Endothelial cell of umbilical vein (primary cell): ENCODE measurements around the gene APOL4. TPM values are rescaled to one million over a fixed set of nuclear protein-coding genes. Genes with fewer than 3 reads are reported as not detected.

Source experiments
- BruUV-seq: library from RNA; stranded (reverse); fragments of 400-500 nt; replicated peaks from 2 replicates; lab custom pipeline; 2021; lab: Mats Ljungman, UMichigan
- CTCF ChIA-PET: fragments of 300-600, 350-600 bp; sonication (Branson Sonifier 250); formaldehyde crosslinking; loops from one replicate; lab custom pipeline; 2021; ENCODE audit warnings: antibody characterized with exemption, inconsistent platforms; lab: Charles Lee
- POLR2A ChIA-PET: fragments of 300-600, 350-600 bp; sonication (Branson Sonifier 250); formaldehyde crosslinking; loops from one replicate; lab custom pipeline; 2021; ENCODE audit warnings: antibody characterized with exemption, inconsistent platforms; lab: Charles Lee
- DNase-seq: peaks from one replicate; pipeline ENCODE4 v3.0.0-alpha.2; 2011; ENCODE audit warnings: low read depth, low spot score
- FAIRE-seq: peaks from 2 replicates; lab custom pipeline; 2011; peaks lifted over from hg19 to GRCh38; lab: Jason Lieb, UNC
- H2AFZ ChIP-seq: 2 replicates; pipeline ENCODE4 v1.6.0; 2012; ENCODE audit warnings: low read depth, low read length, control low read depth, inconsistent platforms
- H3K27ac ChIP-seq: 2 replicates; pipeline ENCODE4 v1.5.1; 2011; ENCODE audit warnings: low read depth, mild to moderate bottlenecking, control low read depth, low read length, moderate library complexity; ENCODE audit not compliant: insufficient read depth
- H3K27me3 ChIP-seq, 2 experiments: 2 replicates each; pipeline versions ENCODE4 v1.6.0 to v1.6.1; 2011; ENCODE audit warnings: low read length in 2 of 2, mixed read lengths in 1 of 2; ENCODE audit not compliant: control insufficient read depth in 2 of 2, insufficient read depth in 2 of 2
- H3K36me3 ChIP-seq, 2 experiments: 2 replicates in 1 of 2; 3 replicates in 1 of 2; pipeline ENCODE4 v1.5.1; 2011; ENCODE audit warnings: low read length in 2 of 2, mild to moderate bottlenecking in 1 of 2, moderate library complexity in 1 of 2; ENCODE audit not compliant: control insufficient read depth in 2 of 2, insufficient read depth in 2 of 2; ENCODE audit errors: extremely low read depth in 1 of 2
- H3K4me1 ChIP-seq: 3 replicates; pipeline ENCODE4 v1.5.1; 2011; ENCODE audit warnings: mild to moderate bottlenecking, low read length; ENCODE audit not compliant: control insufficient read depth, insufficient read depth; ENCODE audit errors: extremely low read depth
- H3K4me2 ChIP-seq: 2 replicates; pipeline ENCODE4 v1.6.1; 2011; ENCODE audit warnings: low read length, control low read depth, mixed read lengths; ENCODE audit not compliant: insufficient read depth
- H3K4me3 ChIP-seq, 3 experiments: fragments of 200-600 bp in 1 of 3; sonication (generic), shearing (Covaris generic) in 1 of 3; replicated peaks in 1 of 3; 2 replicates each; pipeline ENCODE4 v1.5.1; 2011 to 2016; ENCODE audit warnings: control low read depth in 3 of 3, low read length in 3 of 3, mild to moderate bottlenecking in 2 of 3, inconsistent platforms in 1 of 3, low read depth in 1 of 3, moderate library complexity in 1 of 3; ENCODE audit not compliant: insufficient read depth in 1 of 3
- H3K79me2 ChIP-seq: 2 replicates; pipeline ENCODE4 v1.6.0; 2012; ENCODE audit warnings: low read length, inconsistent platforms; ENCODE audit not compliant: control insufficient read depth, insufficient read depth
- H3K9ac ChIP-seq: replicated peaks from 2 replicates; pipeline ENCODE3; 2011; ENCODE audit warnings: low read length, control low read depth; ENCODE audit not compliant: insufficient read depth; ENCODE audit errors: extremely low read depth
- H3K9me1 ChIP-seq: replicated peaks from 3 replicates; pipeline ENCODE4 v1.6.0; 2011; ENCODE audit warnings: mild to moderate bottlenecking, low read length; ENCODE audit not compliant: control insufficient read depth, insufficient read depth; ENCODE audit errors: extremely low read depth
- H3K9me3 ChIP-seq: replicated peaks from 2 replicates; pipeline ENCODE4 v1.5.1; 2012; ENCODE audit warnings: low read length, inconsistent platforms; ENCODE audit not compliant: control insufficient read depth, insufficient read depth
- H4K20me1 ChIP-seq: replicated peaks from 2 replicates; pipeline ENCODE3; 2011; ENCODE audit warnings: mild to moderate bottlenecking, low read length; ENCODE audit not compliant: control insufficient read depth, insufficient read depth; ENCODE audit errors: extremely low read depth
- CTCF ChIP-seq, 2 donors: IDR thresholded peaks; 1 replicate in 1 of 2; 2 replicates in 1 of 2; pipeline ENCODE4 v1.5.1; 2011; ENCODE audit warnings: low read length in 2 of 2, mild to moderate bottlenecking in 2 of 2, moderate library complexity in 2 of 2, control low read depth in 1 of 2, inconsistent platforms in 1 of 2, low read depth in 1 of 2; ENCODE audit not compliant: insufficient read depth in 1 of 2; ENCODE audit errors: extremely low read depth in 1 of 2
- EZH2 ChIP-seq: IDR thresholded peaks from 2 replicates; pipeline ENCODE4 v1.6.1; 2012; ENCODE audit warnings: borderline replicate concordance, low read depth, mild to moderate bottlenecking, moderate library complexity, low read length, inconsistent platforms; ENCODE audit not compliant: severe bottlenecking
- JUN ChIP-seq: IDR thresholded peaks from 2 replicates; pipeline ENCODE4 v1.6.1; 2011; ENCODE audit warnings: borderline replicate concordance, low read depth; ENCODE audit not compliant: insufficient read length, insufficient read depth
- MAX ChIP-seq: IDR thresholded peaks from 2 replicates; pipeline ENCODE4 v1.6.1; 2011; ENCODE audit not compliant: insufficient read depth, insufficient read length
- MYC ChIP-seq: IDR thresholded peaks from one replicate; pipeline ENCODE4 v1.6.1; 2011; ENCODE audit warnings: mild to moderate bottlenecking, low read depth, low read length
- POLR2A ChIP-seq: IDR thresholded peaks from 2 replicates; pipeline ENCODE4 v1.6.1; 2012; ENCODE audit warnings: low read depth, mild to moderate bottlenecking, control low read depth, low read length
- POLR2AphosphoS5 ChIP-seq: IDR thresholded peaks from 2 replicates; pipeline ENCODE4 v1.6.1; 2012; ENCODE audit warnings: low read depth, mild to moderate bottlenecking, control low read depth, low read length, moderate library complexity; ENCODE audit not compliant: insufficient read depth
- dilution Hi-C: fragments of 300-500 bp; cut with MboI; formaldehyde crosslinking; loops from one replicate; pipeline ENCODE4 v1.15.0; 2019; ENCODE audit warnings: low sequenced_read_pairs; ENCODE audit not compliant: extremely low pct_ligation_motif_present
- intact Hi-C: fragments of 100-400 bp; cut with micrococcal nuclease; formaldehyde crosslinking; loops from one replicate; pipeline ENCODE4 v1.10.0; 2022
- polyA plus RNA-seq, 4 experiments: library from polyadenylated mRNA; depleted of rRNA in 3 of 4; stranded (reverse) in 3 of 4; unstranded in 1 of 4; fragments of >200 nt; gene quantifications; 2 replicates each; pipeline versions ENCODE4 v1.2.1 to v1.2.3, GENCODE V29; 2011 to 2012; ENCODE audit warnings: missing spikeins in 1 of 4
- total RNA-seq: library from RNA; stranded (reverse); gene quantifications from 2 replicates; pipeline ENCODE4 v1.2.3, GENCODE V29; 2021

Gene APOL4
- total and polyA plus RNA-seq, 2 donors (not counting 3 experiments of a cell fraction or from before 2014, with no cell fraction given), result 0.33 to 0.97 TPM

- Histone ChIP-seq H3K4me2 (no peak overlapping the region), H3K36me3 (no peaks in the 10 kb centered on the region), H4K20me1 (no peaks in the 10 kb centered on the region), H2AFZ (no peak overlapping the region), H3K27ac (no peak overlapping the region), H3K27me3 (no peaks in the 10 kb centered on the region), H3K9ac (no peak overlapping the region), H3K9me3 (no peaks in the 10 kb centered on the region), H3K79me2 (no peaks in the 10 kb centered on the region), H3K9me1 (no peaks in the 10 kb centered on the region), H3K4me1 (no peaks in the 10 kb centered on the region), H3K4me3 (no peak overlapping the region)
- ChIA-PET CTCF (no interaction called here), POLR2A (no interaction called here)
- intact Hi-C loops (no loop called here), dilution Hi-C loops (no loop called here)
- no TSS peak for BruUV-seq
- TF ChIP-seq CTCF (IDR thresholded peaks at IDR 0.05; ENCODE audit: extremely low read depth in 1 of 2, insufficient read depth in 1 of 2, low read depth in 1 of 2, low read length in 2 of 2), result no peak
- no peak for TF ChIP-seq EZH2
- TF ChIP-seq POLR2AphosphoS5, result no peak
- no peak for TF ChIP-seq POLR2A
- no peak for TF ChIP-seq MAX
- TF ChIP-seq MYC, result no peak
- no peak for TF ChIP-seq JUN
- DNase-seq, result no peak
- FAIRE-seq, result no peak
These were observed 45.1 kb upstream of the APOL4 start for GRCh38 chr22:36246718-36247117.
